ENCODE data around the gene FYCO1. TPM values are rescaled to one million over a fixed set of nuclear protein-coding genes. Genes with fewer than 3 reads are reported as not detected.

Gene FYCO1
- polyA plus RNA-seq, 2 of the 4 experiments (the other 2 are of a cell fraction), result 3.7 to 4.4 TPM

GRCh38 chr3:45986303-45986982 lies 9.2 kb downstream of the FYCO1 start (continued):
- no peak for TF ChIP-seq FOSL2 (IDR thresholded peaks at IDR 0.05)
- peak; percentile 75 for TF ChIP-seq FOSL2 (CRISPR knock-in tag; IDR thresholded peaks at IDR 0.05)
- TF ChIP-seq EHF (CRISPR knock-in tag; IDR thresholded peaks at IDR 0.05), result no peak
- TF ChIP-seq POLR2A (IDR thresholded peaks at IDR 0.05; ENCODE audit: low read length), result no peak
- no peak for TF ChIP-seq SMC3 (IDR thresholded peaks at IDR 0.05)

- TF ChIP-seq MAZ (IDR thresholded peaks at IDR 0.05; ENCODE audit: borderline replicate concordance, low read depth, low read length), result no peak
- no peak for TF ChIP-seq MAFK (IDR thresholded peaks at IDR 0.05; ENCODE audit: partially characterized antibody)
- TF ChIP-seq HOXA7 (CRISPR knock-in tag; IDR thresholded peaks at IDR 0.05), result no peak
- TF ChIP-seq HEYL (CRISPR knock-in tag; IDR thresholded peaks at IDR 0.05), result no peak
- no peak for TF ChIP-seq FOXS1 (CRISPR knock-in tag; IDR thresholded peaks at IDR 0.05)
- no peak for TF ChIP-seq CTCF (IDR thresholded peaks at IDR 0.05)
- no peak for TF ChIP-seq ESRRA (IDR thresholded peaks at IDR 0.05; ENCODE audit: borderline replicate concordance, low read length)
- TF ChIP-seq EHF (CRISPR knock-in tag; IDR thresholded peaks at IDR 0.05), result no peak
- ChIA-PET CTCF (interaction anchor here (0.6 kb wide), 1 partner anchor 949 kb away, joined by 3 read pairs; no protein-coding TSS in a partner anchor), POLR2A (no interaction called here)
- 57% methylated on average over 10 of the region's 13 CpGs for WGBS (ENCODE audit: missing lambda C conversion rate)
- H3K4me1 ChIP-seq, result peaks cover 43% of the 10 kb centered on the region
- FAIRE-seq (no peak), DNase-seq (ENCODE audit: low read depth in 1 of 2, low spot score in 1 of 2) (no peak), ATAC-seq (no peak)
- no peak overlapping the region for H3K4me3 ChIP-seq
- H3K9me3 ChIP-seq, result no peaks in the 10 kb centered on the region
- peak overlapping the region; percentile 39 to 84; a peak in 5 of 6 replicates for H3K27ac ChIP-seq
- peak overlapping the region; percentile 83 for H3K4me2 ChIP-seq
Observed at GRCh38 chr3:45985532-45986302, 9.9 kb downstream of the FYCO1 start.

- WGBS (ENCODE audit: missing lambda C conversion rate), result 92% methylated on average over 7 of the region's 8 CpGs
- POLR2A ChIA-PET, result no interaction called here
- Histone ChIP-seq H3K9me3 (no peaks in the 10 kb centered on the region), H3K4me1 (peaks cover 43% of the 10 kb centered on the region), H3K4me2 (no peak overlapping the region), H3K27ac (no peak overlapping the region), H3K4me3 (no peak overlapping the region)
- CTCF ChIA-PET, result interaction anchor here (0.6 to 1.4 kb wide), 2 partner anchors 10 to 46 kb away, joined by 3 to 4 read pairs; no protein-coding TSS in a partner anchor
- FAIRE-seq, result no peak
- ATAC-seq, result no peak
- no peak for TF ChIP-seq ZFP36 (IDR thresholded peaks at IDR 0.05; ENCODE audit: borderline replicate concordance, partially characterized antibody)
- no peak for DNase-seq (ENCODE audit: low read depth in 1 of 2, low spot score in 1 of 2)
Observed at GRCh38 chr3:45984331-45985312, 11.0 kb downstream of the FYCO1 start.

- Histone ChIP-seq H3K4me2 (no peak overlapping the region), H3K27ac (no peak overlapping the region), H3K9me3 (no peaks in the 10 kb centered on the region), H3K4me1 (peaks cover 37% of the 10 kb centered on the region), H3K4me3 (no peak overlapping the region)
- no peak for ATAC-seq
- WGBS (ENCODE audit: missing lambda C conversion rate), result 78% methylated on average over 3 of the region's 3 CpGs
- CTCF ChIA-PET, result interaction anchor here (1.0 to 1.4 kb wide), 3 partner anchors 45 to 223 kb away, joined by 3 read pairs; no protein-coding TSS in a partner anchor
- no peak for FAIRE-seq
- POLR2A ChIA-PET, result no interaction called here
- DNase-seq (ENCODE audit: low read depth in 1 of 2, low spot score in 1 of 2), result no peak
- TF ChIP-seq FOSB (CRISPR knock-in tag; IDR thresholded peaks at IDR 0.05) (no peak), JUNB (IDR thresholded peaks at IDR 0.05) (no peak), REST (IDR thresholded peaks at IDR 0.05) (no peak), ZSCAN20 (CRISPR knock-in tag; IDR thresholded peaks at IDR 0.05) (no peak), CHD4 (IDR thresholded peaks at IDR 0.05; ENCODE audit: borderline replicate concordance) (no peak), KDM1A (IDR thresholded peaks at IDR 0.05; ENCODE audit: low read depth) (no peak), KDM5A (IDR thresholded peaks at IDR 0.05) (no peak), SREBF2 (IDR thresholded peaks at IDR 0.05) (no peak), MAFK (IDR thresholded peaks at IDR 0.05; ENCODE audit: partially characterized antibody) (no peak)
- TF ChIP-seq, protein P1, sequence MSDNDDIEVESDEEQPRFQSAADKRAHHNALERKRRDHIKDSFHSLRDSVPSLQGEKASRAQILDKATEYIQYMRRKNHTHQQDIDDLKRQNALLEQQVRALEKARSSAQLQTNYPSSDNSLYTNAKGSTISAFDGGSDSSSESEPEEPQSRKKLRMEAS (IDR thresholded peaks at IDR 0.05), result no peak
Observed at GRCh38 chr3:45983770-45984169, 11.9 kb downstream of the FYCO1 start.

Data from A549 (cell line).